NOMO-1 treated with dmso at 0.1 percent for 144 hours (cell line): ENCODE measurements around the gene TCP11L2.
A peak's percentile ranks its signal among the peaks of the same experiment; 100 is the strongest.
"Not testable (repeated sequence)": the region's sequence is repeated elsewhere in the genome, so short reads cannot be mapped to it uniquely, and the experiment has no call there.

ENCODE experiments used
- DNase-seq: peaks from one replicate; lab custom pipeline; 2025; ENCODE audit not compliant: unreplicated experiment; lab: John Stamatoyannopoulos, UW

Gene TCP11L2

GRCh38 chr12:106282457-106283097 is 20.0 kb upstream of the TCP11L2 start:
- DNase-seq, result peak; percentile 60

GRCh38 chr12:106284358-106285105 is 18.0 kb upstream of the TCP11L2 start:
- DNase-seq, result no peak

- DNase-seq, result no peak
Observed at GRCh38 chr12:106285982-106286381, 16.6 kb upstream of the TCP11L2 start.

GRCh38 chr12:106286576-106287162 is 15.9 kb upstream of the TCP11L2 start:
- DNase-seq, result not testable (repeated sequence)

- DNase-seq, result no peak
Observed at GRCh38 chr12:106287364-106287763, 15.2 kb upstream of the TCP11L2 start.

- DNase-seq, result no peak
Observed at GRCh38 chr12:106288101-106288493, 14.4 kb upstream of the TCP11L2 start.

- DNase-seq, result peak; percentile 46
Observed at GRCh38 chr12:106288494-106289195, 13.9 kb upstream of the TCP11L2 start.

- DNase-seq, result no peak
Observed at GRCh38 chr12:106289196-106289681, 13.3 kb upstream of the TCP11L2 start.

GRCh38 chr12:106290666-106291065 is 11.9 kb upstream of the TCP11L2 start:
- no peak for DNase-seq

- DNase-seq, result no peak
Observed at GRCh38 chr12:106291342-106291741, 11.2 kb upstream of the TCP11L2 start.

- no peak for DNase-seq
Observed at GRCh38 chr12:106292339-106292738, 10.2 kb upstream of the TCP11L2 start.

GRCh38 chr12:106296179-106296877 is 6.2 kb upstream of the TCP11L2 start:
- DNase-seq, result no peak

GRCh38 chr12:106297075-106297474 is 5.5 kb upstream of the TCP11L2 start:
- no peak for DNase-seq

- no peak for DNase-seq
Observed at GRCh38 chr12:106297681-106298080, 4.9 kb upstream of the TCP11L2 start.

- no peak for DNase-seq
Observed at GRCh38 chr12:106299202-106299774, 3.2 kb upstream of the TCP11L2 start.

- no peak for DNase-seq
Observed at GRCh38 chr12:106300761-106301160, 1.8 kb upstream of the TCP11L2 start.

- DNase-seq, result no peak
Observed at GRCh38 chr12:106301241-106301610, 1.3 kb upstream of the TCP11L2 start.

GRCh38 chr12:106301611-106302321 is 767 bp upstream of the TCP11L2 start:
- peak; percentile 26 for DNase-seq

GRCh38 chr12:106303202-106303820 is 778 bp downstream of the TCP11L2 start:
- DNase-seq, result peak; percentile 1
